IMR-90 (cell line): ENCODE results near the gene OR52I1. TPM values are rescaled to one million over a fixed set of nuclear protein-coding genes. Genes with fewer than 3 reads are reported as not detected.

Source experiments
- ATAC-seq: fragments of 200-7000 bp; cut with Tn5 transposase; 2 replicates; pipeline ENCODE4 v1.9.1; 2020; ENCODE audit warnings: low read depth, mild to moderate bottlenecking, moderate library complexity
- BruUV-seq: library from RNA; stranded (reverse); fragments of 400-500 nt; replicated peaks from 2 replicates; lab custom pipeline; 2021; lab: Mats Ljungman, UMichigan
- CTCF ChIA-PET: fragments of 300-600 bp; formaldehyde crosslinking; extraction: SDS; loops from one replicate; lab custom pipeline; 2021; ENCODE audit warnings: antibody characterized with exemption; lab: Yijun Ruan, JAX
- POLR2A ChIA-PET: fragments of 300-600 bp; sonication (Branson Sonifier 250); formaldehyde crosslinking; loops from one replicate; lab custom pipeline; 2022; ENCODE audit warnings: antibody characterized with exemption; ENCODE audit not compliant: unreplicated experiment; lab: Charles Lee
- DNase-seq: peaks from one replicate; pipeline ENCODE4 v3.0.0; 2013
- H2AFZ ChIP-seq: replicated peaks from 2 replicates; pipeline ENCODE3; 2013; ENCODE audit warnings: low read length, mild to moderate bottlenecking; ENCODE audit not compliant: poor library complexity
- H2AK5ac ChIP-seq: 2 replicates; pipeline ENCODE4 v1.6.1; 2013; ENCODE audit warnings: low read depth, low read length, inconsistent platforms
- H2AK9ac ChIP-seq: replicated peaks from 2 replicates; pipeline ENCODE3; 2013; ENCODE audit warnings: mild to moderate bottlenecking, low read depth, low read length, moderate library complexity; ENCODE audit not compliant: poor library complexity
- H2BK120ac ChIP-seq: 2 replicates; pipeline ENCODE4 v1.6.1; 2013; ENCODE audit warnings: low read depth, low read length, inconsistent platforms
- H2BK15ac ChIP-seq: 3 replicates; pipeline ENCODE4 v1.6.1; 2013; ENCODE audit warnings: low read depth, low read length, inconsistent platforms
- H2BK20ac ChIP-seq: 2 replicates; pipeline ENCODE4 v1.6.1; 2013; ENCODE audit warnings: low read depth, mild to moderate bottlenecking, inconsistent platforms, low read length, moderate library complexity
- H2BK5ac ChIP-seq: 2 replicates; pipeline ENCODE4 v1.6.1; 2013; ENCODE audit warnings: mild to moderate bottlenecking, low read depth, low read length, inconsistent platforms; ENCODE audit not compliant: poor library complexity, severe bottlenecking
- H3K14ac ChIP-seq: replicated peaks from 2 replicates; pipeline ENCODE4 v1.6.1; 2013; ENCODE audit warnings: low read depth, low read length, inconsistent platforms
- H3K18ac ChIP-seq: 2 replicates; pipeline ENCODE4 v1.6.1; 2013; ENCODE audit warnings: low read depth, low read length, control low read depth
- H3K23ac ChIP-seq: 2 replicates; pipeline ENCODE4 v1.6.1; 2013; ENCODE audit warnings: low read depth, low read length, inconsistent platforms
- H3K27ac ChIP-seq: 2 replicates; pipeline ENCODE4 v1.5.1; 2013; ENCODE audit warnings: mild to moderate bottlenecking, control low read depth, low read length; ENCODE audit not compliant: insufficient read depth
- H3K27me3 ChIP-seq: 2 replicates; pipeline ENCODE4 v1.6.1; 2013; ENCODE audit warnings: low read length; ENCODE audit not compliant: control insufficient read depth, insufficient read depth
- H3K36me3 ChIP-seq: 2 replicates; pipeline ENCODE4 v1.6.1; 2013; ENCODE audit warnings: low read length, mixed read lengths; ENCODE audit not compliant: control insufficient read depth, insufficient read depth
- H3K4ac ChIP-seq: 2 replicates; pipeline ENCODE4 v1.6.1; 2013; ENCODE audit warnings: low read depth, low read length, inconsistent platforms
- H3K4me1 ChIP-seq: 2 replicates; pipeline ENCODE4 v1.6.1; 2013; ENCODE audit warnings: low read length, mixed read lengths; ENCODE audit not compliant: control insufficient read depth, insufficient read depth
- H3K4me2 ChIP-seq: 2 replicates; pipeline ENCODE4 v1.6.1; 2013; ENCODE audit warnings: low read depth, mild to moderate bottlenecking, control low read depth, low read length, moderate library complexity
- H3K4me3 ChIP-seq: 2 replicates; pipeline ENCODE4 v1.5.1; 2013; ENCODE audit warnings: low read depth, mild to moderate bottlenecking, control low read depth, low read length, moderate library complexity; ENCODE audit not compliant: insufficient read depth
- H3K56ac ChIP-seq: 2 replicates; pipeline ENCODE4 v1.6.1; 2013; ENCODE audit warnings: low read length, inconsistent platforms; ENCODE audit not compliant: insufficient read depth; ENCODE audit errors: extremely low read depth
- H3K79me1 ChIP-seq, 2 experiments: 2 replicates each; pipeline ENCODE4 v1.6.1; 2013; ENCODE audit warnings: low read length in 2 of 2, inconsistent platforms in 1 of 2, low read depth in 1 of 2
- H3K9ac ChIP-seq: 2 replicates; pipeline ENCODE4 v1.6.1; 2013; ENCODE audit warnings: low read depth, low read length, control low read depth
- H3K9me1 ChIP-seq: 2 replicates; pipeline ENCODE4 v1.6.1; 2013; ENCODE audit warnings: low read length, inconsistent platforms; ENCODE audit not compliant: insufficient read depth
- H3K9me3 ChIP-seq: 2 replicates; pipeline ENCODE4 v1.6.1; 2013; ENCODE audit warnings: low read length; ENCODE audit not compliant: control insufficient read depth, insufficient read depth
- H4K20me1 ChIP-seq: 2 replicates; pipeline ENCODE4 v1.6.1; 2013; ENCODE audit warnings: low read length, inconsistent platforms; ENCODE audit not compliant: insufficient read depth
- H4K5ac ChIP-seq: 2 replicates; pipeline ENCODE4 v1.6.1; 2013; ENCODE audit warnings: mild to moderate bottlenecking, low read depth, low read length, control low read depth
- H4K8ac ChIP-seq, 2 experiments: 2 replicates each; pipeline ENCODE4 v1.6.1; 2013; ENCODE audit warnings: low read depth in 2 of 2, low read length in 2 of 2, control low read depth in 1 of 2, inconsistent platforms in 1 of 2
- H4K91ac ChIP-seq: 2 replicates; pipeline ENCODE4 v1.6.1; 2013; ENCODE audit warnings: low read depth, low read length, inconsistent platforms; ENCODE audit not compliant: insufficient read depth
- BHLHE40 ChIP-seq: fragments of 150-350 bp; IDR thresholded peaks from 2 replicates; pipeline ENCODE4 v1.6.1; 2016; ENCODE audit warnings: mild to moderate bottlenecking, low read depth, low read length
- CEBPB ChIP-seq: IDR thresholded peaks from 2 replicates; pipeline ENCODE4 v1.6.1; 2012; ENCODE audit warnings: low read depth, low read length, improper control_type of control experiment
- CHD1 ChIP-seq: IDR thresholded peaks from 2 replicates; pipeline ENCODE4 v1.6.1; 2012; ENCODE audit warnings: low read depth, low read length, improper control_type of control experiment
- MAFK ChIP-seq: IDR thresholded peaks from 2 replicates; pipeline ENCODE4 v1.6.1; 2012; ENCODE audit warnings: low read depth, low read length, improper control_type of control experiment
- MAZ ChIP-seq: IDR thresholded peaks from 2 replicates; pipeline ENCODE4 v1.6.1; 2012; ENCODE audit warnings: low read depth, mild to moderate bottlenecking, low read length, improper control_type of control experiment, moderate library complexity, borderline replicate concordance
- NFE2L2 ChIP-seq: fragments of 150-350 bp; IDR thresholded peaks from 2 replicates; pipeline ENCODE4 v1.6.1; 2016; ENCODE audit warnings: low read depth, mild to moderate bottlenecking, low read length
- POLR2A ChIP-seq: IDR thresholded peaks from 2 replicates; pipeline ENCODE4 v1.6.1; 2012; ENCODE audit warnings: mild to moderate bottlenecking, low read depth, low read length
- RAD21 ChIP-seq: IDR thresholded peaks from 2 replicates; pipeline ENCODE4 v1.6.1; 2012; ENCODE audit warnings: low read length, improper control_type of control experiment
- RCOR1 ChIP-seq: IDR thresholded peaks from 2 replicates; pipeline ENCODE4 v1.6.1; 2012; ENCODE audit warnings: mild to moderate bottlenecking, low read length, improper control_type of control experiment; ENCODE audit not compliant: insufficient replicate concordance
- RFX5 ChIP-seq: IDR thresholded peaks from 2 replicates; pipeline ENCODE4 v1.8.0; 2012; ENCODE audit warnings: low read depth, mild to moderate bottlenecking, low read length, moderate library complexity
- SMC3 ChIP-seq: fragments of 150-350 bp; IDR thresholded peaks from 2 replicates; pipeline ENCODE4 v1.6.1; 2016; ENCODE audit warnings: low read depth, mild to moderate bottlenecking, antibody characterized with exemption, low read length, moderate library complexity
- WGBS, 2 experiments: methylation state at CpG; one replicate each; pipeline versions ENCODE4 v1.1.5 to v1.1.7; 2013; ENCODE audit warnings: missing lambda C conversion rate in 2 of 2; ENCODE audit not compliant: insufficient read length in 1 of 2; ENCODE audit errors: extremely low coverage in 2 of 2; 5-methylcytosine and 5-hydroxymethylcytosine counted together
- dilution Hi-C: fragments of 300-500 bp; cut with HindIII; formaldehyde crosslinking; loops from one replicate; pipeline ENCODE4 v1.14.3; 2018; ENCODE audit warnings: low sequenced_read_pairs; ENCODE audit not compliant: unreplicated experiment
- in situ Hi-C: fragments of 300-500 bp; cut with MboI; formaldehyde crosslinking; loops from 3 replicates; pipeline ENCODE4 v1.14.3; 2019; ENCODE audit warnings: low sequenced_read_pairs, inconsistent platforms, mixed read lengths
- intact Hi-C: fragments of 100-400 bp; cut with micrococcal nuclease; formaldehyde crosslinking; loops from 2 replicates; pipeline ENCODE4 v1.10.0; 2022
- polyA plus RNA-seq, 3 experiments: library from polyadenylated mRNA; depleted of rRNA; stranded (reverse); fragments of >200 nt; gene quantifications; 2 replicates each; pipeline ENCODE4 v1.2.3, GENCODE V29; 2012; ENCODE audit warnings: low replicate concordance in 1 of 3
- total RNA-seq: library from RNA; depleted of rRNA; stranded (reverse); fragments of >200 nt; gene quantifications from 2 replicates; pipeline ENCODE4 v1.2.3, GENCODE V29; 2012
- TF ChIP-seq, protein P1 (sequence below): conservative IDR thresholded peaks from 2 replicates; pipeline ENCODE4 v1.5.1; 2012; ENCODE audit warnings: mild to moderate bottlenecking, low read depth, low read length, improper control_type of control experiment

Gene OR52I1
- total and polyA plus RNA-seq, 2 of the 4 experiments (the other 2 are of a cell fraction): not detected

DNA sequence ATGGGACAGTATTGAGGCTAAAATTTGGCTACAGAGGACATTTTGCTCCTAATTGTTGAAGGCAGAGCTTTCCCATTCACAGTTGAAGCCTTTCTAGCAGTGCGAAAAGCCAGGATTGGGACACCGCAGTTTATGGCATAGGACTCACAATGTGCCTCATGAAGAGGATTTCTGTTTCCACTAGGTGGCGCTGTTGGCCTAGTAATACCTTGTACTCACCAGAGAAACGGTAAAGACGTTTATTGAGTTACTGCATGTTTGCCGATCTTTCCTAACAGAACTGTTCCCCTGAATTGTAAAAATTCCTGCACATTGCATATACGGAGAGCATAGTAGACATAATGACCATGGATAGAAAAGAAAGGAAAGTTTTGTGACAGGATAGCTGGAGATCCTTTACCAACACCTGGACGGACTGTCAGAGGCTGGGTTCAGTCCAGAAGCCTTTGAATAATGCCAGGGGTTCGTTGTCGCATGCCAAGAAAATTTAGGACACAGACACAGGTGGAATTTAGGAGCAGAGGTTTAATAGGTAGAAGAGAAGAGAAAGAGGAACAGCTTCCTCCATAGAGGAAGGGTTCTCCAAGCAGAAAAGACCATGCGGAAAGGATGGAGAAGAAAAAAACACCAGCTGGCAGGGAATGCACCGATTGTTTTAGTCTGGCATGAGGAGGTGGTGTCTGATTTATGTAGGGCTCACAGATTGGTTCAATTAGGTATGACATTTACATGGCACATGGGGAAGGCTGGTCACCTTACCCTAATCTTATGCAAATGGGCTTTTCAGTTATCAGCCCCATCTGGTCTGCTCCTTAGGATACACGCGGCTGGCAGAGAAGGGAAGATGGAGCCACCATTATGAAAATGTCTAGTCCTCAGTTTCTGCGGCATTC, 32.6 kb downstream of the OR52I1 start:
- Histone ChIP-seq H4K20me1 (no peaks in the 10 kb centered on the region), H2BK120ac (no peak overlapping the region), H4K91ac (no peak overlapping the region), H2BK15ac (no peak overlapping the region), H4K8ac (no peak overlapping the region), H3K9ac (no peak overlapping the region), H2AFZ (no peak overlapping the region), H3K27ac (no peak overlapping the region), H3K18ac (no peak overlapping the region), H3K9me3 (no peaks in the 10 kb centered on the region), H2BK20ac (no peak overlapping the region), H3K4me3 (no peak overlapping the region), H3K9me1 (no peaks in the 10 kb centered on the region), H3K14ac (no peak overlapping the region), H3K79me1 (no peaks in the 10 kb centered on the region), H2AK5ac (no peak overlapping the region), H3K23ac (no peak overlapping the region), H3K4me1 (no peaks in the 10 kb centered on the region), H4K5ac (no peak overlapping the region), H3K4ac (no peak overlapping the region), H3K56ac (no peak overlapping the region), H2AK9ac (no peak overlapping the region), H2BK5ac (no peak overlapping the region), H3K4me2 (no peak overlapping the region), H3K36me3 (no peaks in the 10 kb centered on the region), H3K27me3 (peaks cover 2% of the 10 kb centered on the region; the same call in 1 of the 2 replicates)
- ChIA-PET POLR2A (no interaction called here), CTCF (interaction anchor here (0.7 to 2.6 kb wide), 3 partner anchors 10 to 390 kb away, joined by 3 to 14 read pairs (median 3); partner anchors contain the start of gene OR51D1)
- in situ Hi-C loops: no loop called here
- no TSS peak for BruUV-seq
- WGBS, 2 experiments: 34% methylated on average over 4 of the region's 15 CpGs; no CpG with 5 or more reads in 1 of the 2 experiments
- ATAC-seq (peak; percentile 90), DNase-seq (peak; percentile 79)
- TF ChIP-seq RFX5 (no peak), POLR2A (0 out of 2 replicates have a peak, but pooled peaks have one; percentile 21), NFE2L2 (no peak), RCOR1 (no peak), SMC3 (peak; percentile 86), MAZ (no peak), CHD1 (no peak), MAFK (no peak), BHLHE40 (no peak), RAD21 (peak; percentile 92), CEBPB (no peak)
- TF ChIP-seq, protein P1, sequence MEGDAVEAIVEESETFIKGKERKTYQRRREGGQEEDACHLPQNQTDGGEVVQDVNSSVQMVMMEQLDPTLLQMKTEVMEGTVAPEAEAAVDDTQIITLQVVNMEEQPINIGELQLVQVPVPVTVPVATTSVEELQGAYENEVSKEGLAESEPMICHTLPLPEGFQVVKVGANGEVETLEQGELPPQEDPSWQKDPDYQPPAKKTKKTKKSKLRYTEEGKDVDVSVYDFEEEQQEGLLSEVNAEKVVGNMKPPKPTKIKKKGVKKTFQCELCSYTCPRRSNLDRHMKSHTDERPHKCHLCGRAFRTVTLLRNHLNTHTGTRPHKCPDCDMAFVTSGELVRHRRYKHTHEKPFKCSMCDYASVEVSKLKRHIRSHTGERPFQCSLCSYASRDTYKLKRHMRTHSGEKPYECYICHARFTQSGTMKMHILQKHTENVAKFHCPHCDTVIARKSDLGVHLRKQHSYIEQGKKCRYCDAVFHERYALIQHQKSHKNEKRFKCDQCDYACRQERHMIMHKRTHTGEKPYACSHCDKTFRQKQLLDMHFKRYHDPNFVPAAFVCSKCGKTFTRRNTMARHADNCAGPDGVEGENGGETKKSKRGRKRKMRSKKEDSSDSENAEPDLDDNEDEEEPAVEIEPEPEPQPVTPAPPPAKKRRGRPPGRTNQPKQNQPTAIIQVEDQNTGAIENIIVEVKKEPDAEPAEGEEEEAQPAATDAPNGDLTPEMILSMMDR: peak; percentile 82
- dilution Hi-C loops: no loop called here
- intact Hi-C loops: loop anchor here (1.0 to 10.0 kb wide), 10 partner anchors 378 to 1738 kb away; partner anchors contain the start of genes OR51V1 and OR52N2
